OCI-LY1 (cell line): Measurements from ENCODE around the gene ZBTB32.

Experiments used
- H2AFZ ChIP-seq: fragments of 200-600 bp; sonication (generic), shearing (Covaris generic); 2 replicates; pipeline ENCODE4 v1.6.0; 2014; ENCODE audit warnings: antibody characterized with exemption, mild to moderate bottlenecking, low read length
- H3F3A ChIP-seq: fragments of 200-600 bp; sonication (generic), shearing (Covaris generic); 2 replicates; pipeline ENCODE4 v1.6.0; 2014; ENCODE audit warnings: mild to moderate bottlenecking, antibody characterized with exemption, low read length, moderate library complexity; ENCODE audit not compliant: insufficient read depth
- H3K27ac ChIP-seq: fragments of 200-600 bp; sonication (generic); 2 replicates; pipeline ENCODE4 v1.5.1; 2014; ENCODE audit warnings: low read length, mixed run types, mild to moderate bottlenecking, low read depth; ENCODE audit not compliant: poor library complexity, severe bottlenecking
- H3K27me3 ChIP-seq: fragments of 200-600 bp; sonication (generic); 2 replicates; pipeline ENCODE4 v1.6.0; 2014; ENCODE audit warnings: antibody characterized with exemption, mild to moderate bottlenecking, low read length, moderate library complexity; ENCODE audit not compliant: insufficient read depth
- H3K36me3 ChIP-seq: fragments of 200-600 bp; sonication (generic); 2 replicates; pipeline ENCODE4 v1.6.1; 2014; ENCODE audit warnings: mild to moderate bottlenecking, antibody characterized with exemption, low read length, moderate library complexity, mixed read lengths; ENCODE audit not compliant: insufficient read depth
- H3K4me1 ChIP-seq: fragments of 200-600 bp; sonication (generic); 2 replicates; pipeline ENCODE4 v1.5.1; 2014; ENCODE audit warnings: mild to moderate bottlenecking, low read length, moderate library complexity; ENCODE audit not compliant: insufficient read depth, severe bottlenecking
- H3K4me2 ChIP-seq: fragments of 200-600 bp; sonication (generic), shearing (Covaris generic); 2 replicates; pipeline ENCODE4 v1.6.1; 2014; ENCODE audit warnings: low read length
- H3K4me3 ChIP-seq: fragments of 200-600 bp; sonication (generic); 2 replicates; pipeline ENCODE4 v1.5.1; 2014; ENCODE audit warnings: low read length, low read depth, mild to moderate bottlenecking, mixed read lengths; ENCODE audit not compliant: poor library complexity, severe bottlenecking
- H3K79me2 ChIP-seq: fragments of 200-600 bp; shearing (Covaris generic); 2 replicates; pipeline ENCODE4 v1.6.1; 2016; ENCODE audit warnings: mixed run types, low read length, mixed read lengths; ENCODE audit not compliant: insufficient read depth
- H3K9ac ChIP-seq: fragments of 200-600 bp; sonication (generic), shearing (Covaris generic); 2 replicates; pipeline ENCODE4 v1.6.1; 2014; ENCODE audit warnings: mild to moderate bottlenecking, low read length, mixed read lengths
- H3K9me2 ChIP-seq: fragments of 200-600 bp; sonication (generic), shearing (Covaris generic); 2 replicates; pipeline ENCODE4 v1.6.1; 2014; ENCODE audit warnings: low read depth, mild to moderate bottlenecking, low read length, mixed read lengths
- H3K9me3 ChIP-seq: fragments of 200-600 bp; shearing (Covaris generic); 2 replicates; pipeline ENCODE4 v1.6.1; 2014; ENCODE audit warnings: low read length, mixed read lengths
- H4K20me1 ChIP-seq: fragments of 200-600 bp; sonication (generic), shearing (Covaris generic); 2 replicates; pipeline ENCODE4 v1.6.0; 2016; ENCODE audit warnings: mild to moderate bottlenecking, low read length; ENCODE audit not compliant: insufficient read depth
- CTCF ChIP-seq: fragments of 200-600 bp; sonication (generic), shearing (Covaris generic); IDR thresholded peaks from 2 replicates; pipeline ENCODE4 v1.5.1; 2017; ENCODE audit warnings: mild to moderate bottlenecking, antibody characterized with exemption, low read length, moderate library complexity, mixed read lengths
- EZH2 ChIP-seq: fragments of 200-600 bp; sonication (generic), shearing (Covaris generic); IDR thresholded peaks from 2 replicates; pipeline ENCODE4 v1.8.0; 2017; ENCODE audit warnings: borderline replicate concordance, mixed run types, mild to moderate bottlenecking, antibody characterized with exemption, low read length, moderate library complexity, mixed read lengths

Gene ZBTB32

DNA sequence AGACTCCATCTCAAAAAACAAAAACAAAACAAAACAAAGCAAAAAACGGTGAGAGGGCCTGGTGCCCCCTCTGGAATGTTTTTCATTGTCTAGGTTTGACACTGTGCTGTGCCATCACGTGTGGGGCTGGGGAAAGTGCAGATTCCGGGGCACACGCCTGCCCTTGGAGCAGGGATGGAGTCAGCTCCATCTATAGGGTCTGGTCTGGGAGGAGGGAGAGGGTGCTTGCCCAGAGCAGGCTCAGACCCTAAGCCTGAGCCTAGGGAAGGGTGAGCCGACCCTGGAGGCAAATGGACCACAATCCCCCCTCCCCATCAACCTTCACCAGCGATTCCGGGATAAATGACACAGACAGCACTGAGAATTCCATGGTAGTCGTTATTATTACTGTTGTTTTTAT lies 10.9 kb upstream of the ZBTB32 start:
- H3K4me2 ChIP-seq, result no peak overlapping the region

GRCh38 chr19:35693835-35694599 lies 10.3 kb upstream of the ZBTB32 start:
- no peaks in the 10 kb centered on the region for H3K9me2 ChIP-seq
- H4K20me1 ChIP-seq, result no peaks in the 10 kb centered on the region
- no peak overlapping the region for H3K4me3 ChIP-seq
- no peak overlapping the region for H3K27ac ChIP-seq
- no peaks in the 10 kb centered on the region; the same call in 1 of the 2 replicates for H3K27me3 ChIP-seq
- H3K36me3 ChIP-seq, result no peaks in the 10 kb centered on the region
- no peak overlapping the region for H2AFZ ChIP-seq
- H3K9ac ChIP-seq, result no peak overlapping the region
- no peaks in the 10 kb centered on the region for H3K79me2 ChIP-seq
- H3K4me1 ChIP-seq, result no peaks in the 10 kb centered on the region
- peak; percentile 97 for TF ChIP-seq CTCF
- TF ChIP-seq EZH2, result no peak
- no peaks in the 10 kb centered on the region for H3K9me3 ChIP-seq
- H3K4me2 ChIP-seq, result no peak overlapping the region
- no peaks in the 10 kb centered on the region for H3F3A ChIP-seq

More for the DNA sequence above, 10.9 kb upstream of the ZBTB32 start:
- Histone ChIP-seq H2AFZ (no peak overlapping the region), H3K9me2 (no peaks in the 10 kb centered on the region), H3K9me3 (no peaks in the 10 kb centered on the region), H3K79me2 (no peaks in the 10 kb centered on the region), H3F3A (no peaks in the 10 kb centered on the region), H3K4me1 (no peaks in the 10 kb centered on the region), H3K4me3 (no peak overlapping the region), H3K36me3 (no peaks in the 10 kb centered on the region), H3K9ac (no peak overlapping the region), H3K27ac (no peak overlapping the region), H4K20me1 (no peaks in the 10 kb centered on the region), H3K27me3 (no peaks in the 10 kb centered on the region; the same call in 1 of the 2 replicates)
- TF ChIP-seq EZH2 (no peak), CTCF (no peak)

- no peaks in the 10 kb centered on the region for H3F3A ChIP-seq
- no peak overlapping the region for H3K27ac ChIP-seq
- H3K9ac ChIP-seq, result no peak overlapping the region
- no peaks in the 10 kb centered on the region for H3K36me3 ChIP-seq
- no peaks in the 10 kb centered on the region for H3K79me2 ChIP-seq
- H2AFZ ChIP-seq, result no peak overlapping the region
- no peaks in the 10 kb centered on the region for H3K9me2 ChIP-seq
- no peaks in the 10 kb centered on the region for H3K9me3 ChIP-seq
- H3K27me3 ChIP-seq, result no peaks in the 10 kb centered on the region
- no peak overlapping the region for H3K4me3 ChIP-seq
- no peaks in the 10 kb centered on the region for H4K20me1 ChIP-seq
- TF ChIP-seq EZH2 (no peak), CTCF (no peak)
- no peaks in the 10 kb centered on the region for H3K4me1 ChIP-seq
- H3K4me2 ChIP-seq, result no peak overlapping the region
These were observed 8.4 kb upstream of the ZBTB32 start for GRCh38 chr19:35695895-35696422.
